ENCODE results near the gene UBE2I. TPM values are rescaled to one million over a fixed set of nuclear protein-coding genes. Genes with fewer than 3 reads are reported as not detected.

UBE2I gene
- total RNA-seq, 1 experiment from 2014 or later: 290 TPM

DNA sequence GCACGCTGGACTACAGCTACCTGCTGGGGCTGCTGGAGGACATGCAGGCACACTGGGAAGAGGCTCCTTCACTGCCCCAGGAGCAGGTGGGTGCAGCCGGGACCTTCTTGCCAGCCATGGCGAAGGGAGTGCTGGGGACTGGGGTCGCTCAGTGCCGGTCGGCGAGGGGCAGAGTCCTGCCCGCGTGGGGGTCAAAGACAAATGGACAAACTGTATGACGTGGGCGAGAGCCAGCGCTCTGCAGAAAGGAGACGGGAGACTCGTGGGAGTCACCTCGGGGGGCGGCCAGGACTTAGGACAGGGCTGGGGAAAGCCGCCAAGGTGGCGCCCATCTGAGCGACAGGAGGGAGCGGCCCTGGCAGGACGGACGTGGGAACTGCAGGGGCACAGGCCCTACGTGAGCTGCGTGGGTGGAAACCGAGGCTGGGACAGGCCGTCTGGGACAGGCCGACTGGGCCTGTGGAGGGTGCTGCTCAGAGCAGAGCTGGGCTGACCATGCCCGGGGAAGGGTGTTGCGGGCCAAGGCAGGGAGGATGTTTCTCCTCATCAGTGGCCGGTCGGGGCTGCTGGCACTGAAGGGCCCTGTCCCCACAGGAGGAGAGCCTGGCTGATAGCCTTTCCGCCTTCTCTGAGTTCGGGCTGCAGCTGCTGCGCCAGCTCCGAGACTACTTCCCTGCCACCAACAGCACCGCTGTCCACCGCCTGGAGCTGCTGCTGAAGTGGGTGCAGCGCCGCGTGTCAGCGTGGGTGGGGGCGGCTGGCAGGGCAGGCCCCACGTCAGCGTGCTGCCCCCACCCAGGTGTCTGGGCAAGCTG lies 34.2 kb downstream of the UBE2I start:
- WGBS (ENCODE audit: extremely low coverage, insufficient read length, low lambda C conversion rate): no CpG with 5 or more reads among the region's 44 CpGs
- H4K20me1 ChIP-seq (ENCODE audit: control insufficient read depth, insufficient read depth, insufficient read length): no peaks in the 10 kb centered on the region
- no peak overlapping the region for H3K56ac ChIP-seq (ENCODE audit: insufficient read length, low read depth, low read length)
- no peak overlapping the region for H4K91ac ChIP-seq (ENCODE audit: insufficient read length, low read depth, low read length)
- H3K4ac ChIP-seq (ENCODE audit: low read depth, low read length): no peak overlapping the region
- no peak overlapping the region for H2BK5ac ChIP-seq (ENCODE audit: insufficient read length, low read length)
- H3K18ac ChIP-seq (ENCODE audit: insufficient read length, low read depth, low read length): no peak overlapping the region
- no peak overlapping the region for H2AFZ ChIP-seq (ENCODE audit: low read length)
- Mint-ChIP-seq H3K27me3 (ENCODE audit: low read depth) (peaks cover 16% of the 10 kb centered on the region), H3K4me3 (peak overlapping the region; percentile 61 to 80), H3K4me1 (peaks cover 6 to 7% of the 10 kb centered on the region in 2 experiments), H3K27ac (no peak overlapping the region), H3K36me3 (ENCODE audit: insufficient read depth in 1 of 3, low read depth in 3 of 3) (peaks cover under 1 to 2% (median under 1%) of the 10 kb centered on the region in 3 experiments; a peak in 3 of 7 replicates), H3K9me3 (no peaks in the 10 kb centered on the region)
- peak overlapping the region; percentile 28 for H3K4me2 ChIP-seq (ENCODE audit: insufficient read depth, insufficient read length, low read length)
- no peak overlapping the region for H2BK120ac ChIP-seq (ENCODE audit: low read depth, low read length, poor library complexity, severe bottlenecking)
- H4K5ac ChIP-seq (ENCODE audit: insufficient read length, low read depth, low read length): no peak overlapping the region
- no peaks in the 10 kb centered on the region for H3K27me3 ChIP-seq (ENCODE audit: insufficient read depth, low read length)
- TF ChIP-seq CTCF (conservative IDR thresholded peaks at IDR 0.05): no peak
- H4K8ac ChIP-seq (replicated peaks; ENCODE audit: insufficient read length, low read depth, low read length): no peak overlapping the region
- no peaks in the 10 kb centered on the region for H3K79me1 ChIP-seq (ENCODE audit: insufficient read depth, low read depth, low read length, poor library complexity, severe bottlenecking)
- no peak overlapping the region for H2AK5ac ChIP-seq (ENCODE audit: insufficient read length, low read length)
- H3K79me2 ChIP-seq (ENCODE audit: insufficient read depth, low read length): no peaks in the 10 kb centered on the region
- no peaks in the 10 kb centered on the region for H3K4me1 ChIP-seq (ENCODE audit: insufficient read depth, low read length)
- no peak overlapping the region for H3T11ph ChIP-seq (ENCODE audit: low read length)
- DNase-seq: no peak
- no peaks in the 10 kb centered on the region for H3K23me2 ChIP-seq (ENCODE audit: insufficient read length, low read depth, low read length, poor library complexity, severe bottlenecking)
- no peak overlapping the region for H2BK15ac ChIP-seq (ENCODE audit: low read depth, low read length)
- H3K23ac ChIP-seq (ENCODE audit: insufficient read length, low read depth, low read length): no peak overlapping the region
- H3K9ac ChIP-seq (ENCODE audit: extremely low read depth, insufficient read length, low read length): no peak overlapping the region
- no peak overlapping the region for H3K27ac ChIP-seq (ENCODE audit: insufficient read length, low read depth, low read length)
- H3K14ac ChIP-seq (ENCODE audit: insufficient read depth, low read length): no peak overlapping the region
- H2BK12ac ChIP-seq (ENCODE audit: insufficient read length, low read depth, low read length): no peak overlapping the region
- no peaks in the 10 kb centered on the region for H3K9me3 ChIP-seq (ENCODE audit: control insufficient read depth, low read depth, low read length)
- no peak overlapping the region for H2BK20ac ChIP-seq (ENCODE audit: low read depth, low read length, poor library complexity, severe bottlenecking)

All from H9 (cell line).